Naive thymus-derived CD4-positive, alpha-beta T cell (primary cell): ENCODE measurements around the gene ACSS3. TPM values are rescaled to one million over a fixed set of nuclear protein-coding genes. Genes with fewer than 3 reads are reported as not detected.
"Not testable (repeated sequence)": the region's sequence is repeated elsewhere in the genome, so short reads cannot be mapped to it uniquely, and the experiment has no call there.

ENCODE experiments used
- ATAC-seq: fragments of 150-1000 bp; cut with Tn5 transposase; 2 replicates; pipeline ENCODE4 v1.10.0; 2021; ENCODE audit warnings: mild to moderate bottlenecking, moderate library complexity
- CTCF ChIA-PET: fragments of 350-600 bp; sonication (Branson Sonifier 250); formaldehyde crosslinking; loops from one replicate; lab custom pipeline; 2021; ENCODE audit warnings: antibody characterized with exemption; lab: Charles Lee
- POLR2A ChIA-PET: fragments of 350-600 bp; sonication (Branson Sonifier 250); formaldehyde crosslinking; loops from one replicate; lab custom pipeline; 2021; ENCODE audit warnings: antibody characterized with exemption, inconsistent platforms; lab: Charles Lee
- DNase-seq, 9 donors: peaks; one replicate each; pipeline versions ENCODE4 v3.0.0 to v3.0.0-alpha.2; 2020 to 2022; ENCODE audit warnings: mixed read lengths in 1 of 9
- H3K27ac ChIP-seq: one replicate; pipeline ENCODE4 v1.7.0; 2013; ENCODE audit warnings: mild to moderate bottlenecking, low read depth, low read length, moderate library complexity
- H3K27me3 ChIP-seq, 2 donors: one replicate each; pipeline ENCODE4 v1.7.0; 2013; ENCODE audit warnings: low read length in 2 of 2, mild to moderate bottlenecking in 2 of 2, moderate library complexity in 2 of 2; ENCODE audit not compliant: control insufficient read depth in 2 of 2, insufficient read depth in 2 of 2
- H3K36me3 ChIP-seq, 3 experiments: 1 replicate in 2 of 3; 2 replicates in 1 of 3; pipeline ENCODE4 v1.7.0; 2013; ENCODE audit warnings: low read length in 3 of 3, mild to moderate bottlenecking in 3 of 3, moderate library complexity in 1 of 3; ENCODE audit not compliant: insufficient read depth in 3 of 3, control insufficient read depth in 2 of 3
- H3K4me1 ChIP-seq, 2 donors: one replicate each; pipeline ENCODE4 v1.7.0; 2013; ENCODE audit warnings: low read length in 2 of 2, mild to moderate bottlenecking in 2 of 2, moderate library complexity in 1 of 2; ENCODE audit not compliant: control insufficient read depth in 2 of 2, insufficient read depth in 2 of 2
- H3K4me3 ChIP-seq: 2 replicates; pipeline ENCODE4 v1.7.0; 2013; ENCODE audit warnings: mild to moderate bottlenecking, low read length
- H3K9me3 ChIP-seq, 3 experiments: 1 replicate in 2 of 3; 2 replicates in 1 of 3; pipeline ENCODE4 v1.7.0; 2013; ENCODE audit warnings: low read length in 3 of 3; ENCODE audit not compliant: control insufficient read depth in 2 of 3
- H3K27ac Mint-ChIP-seq, 9 donors: one replicate each; pipeline ENCODE4 v1.8.0; 2020 to 2022; ENCODE audit warnings: mixed read lengths in 9 of 9, mild to moderate bottlenecking in 8 of 9, moderate library complexity in 5 of 9, inconsistent platforms in 2 of 9
- H3K27me3 Mint-ChIP-seq, 5 donors: one replicate each; pipeline ENCODE4 v1.8.0; 2021 to 2022; ENCODE audit warnings: mixed read lengths in 5 of 5, mild to moderate bottlenecking in 1 of 5
- H3K36me3 Mint-ChIP-seq, 5 donors: one replicate each; pipeline ENCODE4 v1.8.0; 2020 to 2022; ENCODE audit warnings: mixed read lengths in 5 of 5, mild to moderate bottlenecking in 3 of 5, inconsistent platforms in 1 of 5
- H3K4me1 Mint-ChIP-seq, 7 donors: one replicate each; pipeline ENCODE4 v1.8.0; 2020 to 2022; ENCODE audit warnings: mixed read lengths in 7 of 7, mild to moderate bottlenecking in 3 of 7, inconsistent platforms in 1 of 7
- H3K4me3 Mint-ChIP-seq, 10 donors: one replicate each; pipeline ENCODE4 v1.8.0; 2020 to 2022; ENCODE audit warnings: mild to moderate bottlenecking in 10 of 10, mixed read lengths in 10 of 10, moderate library complexity in 6 of 10, inconsistent platforms in 2 of 10
- H3K9me3 Mint-ChIP-seq, 11 donors: one replicate each; pipeline ENCODE4 v1.8.0; 2020 to 2022; ENCODE audit warnings: mixed read lengths in 11 of 11, mild to moderate bottlenecking in 4 of 11, inconsistent platforms in 1 of 11, moderate library complexity in 1 of 11
- intact Hi-C, 2 donors: fragments of 100-400 bp; cut with micrococcal nuclease; formaldehyde crosslinking; loops; one replicate each; pipeline ENCODE4 v1.15.1; 2023
- polyA plus RNA-seq, 2 donors: library from polyadenylated mRNA; unstranded; fragments of 300-500 nt; fragmentation: Illumina TruSeq; gene quantifications; one replicate each; pipeline ENCODE4 v1.2.3, GENCODE V29; 2021
- total RNA-seq, 6 experiments: library from RNA in 5 of 6; stranded (reverse) in 5 of 6; gene quantifications; 1 replicate in 5 of 6; 2 replicates in 1 of 6; pipeline ENCODE4 v1.2.3 and lab custom pipeline; 2021 to 2026

ACSS3 gene
- total and polyA plus RNA-seq, 7 experiments from 2014 or later, result 0.49 TPM; not detected in 6

DNA sequence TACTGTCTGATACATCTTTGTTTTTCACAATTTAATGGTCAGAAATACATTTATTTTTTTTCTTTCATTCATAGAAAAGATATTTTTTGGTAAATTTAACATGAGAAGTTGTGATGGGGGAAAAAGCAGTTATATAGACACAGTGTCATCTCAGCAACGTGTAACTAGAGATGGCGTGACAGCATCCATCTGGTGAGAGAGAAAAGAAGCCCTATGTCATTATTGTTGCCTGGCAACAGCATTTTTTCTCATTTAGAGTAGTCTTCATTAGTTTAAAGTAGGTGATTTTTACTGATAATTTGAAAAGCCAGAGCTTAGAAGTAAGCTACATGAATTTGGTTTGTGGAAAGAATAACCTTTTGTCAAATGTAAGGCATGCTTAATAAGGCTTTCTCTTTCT, 128.6 kb downstream of the ACSS3 start:
- H3K36me3 Mint-ChIP-seq, result no peaks in the 10 kb centered on the region
- Histone ChIP-seq H3K9me3 (no peaks in the 10 kb centered on the region), H3K36me3 (no peaks in the 10 kb centered on the region), H3K27ac (no peak overlapping the region), H3K4me3 (no peak overlapping the region), H3K4me1 (no peaks in the 10 kb centered on the region), H3K27me3 (no peaks in the 10 kb centered on the region)
- peaks cover 0 to 5% (median 0%) of the 10 kb centered on the region in 11 donors for H3K9me3 Mint-ChIP-seq
- no peaks in the 10 kb centered on the region for H3K27me3 Mint-ChIP-seq
- intact Hi-C loops, result no loop called here
- ATAC-seq, result no peak
- H3K4me3 Mint-ChIP-seq, result no peak overlapping the region
- H3K27ac Mint-ChIP-seq, result no peak overlapping the region
- ChIA-PET POLR2A (no interaction called here), CTCF (no interaction called here)
- no peak for DNase-seq
- no peaks in the 10 kb centered on the region for H3K4me1 Mint-ChIP-seq

DNA sequence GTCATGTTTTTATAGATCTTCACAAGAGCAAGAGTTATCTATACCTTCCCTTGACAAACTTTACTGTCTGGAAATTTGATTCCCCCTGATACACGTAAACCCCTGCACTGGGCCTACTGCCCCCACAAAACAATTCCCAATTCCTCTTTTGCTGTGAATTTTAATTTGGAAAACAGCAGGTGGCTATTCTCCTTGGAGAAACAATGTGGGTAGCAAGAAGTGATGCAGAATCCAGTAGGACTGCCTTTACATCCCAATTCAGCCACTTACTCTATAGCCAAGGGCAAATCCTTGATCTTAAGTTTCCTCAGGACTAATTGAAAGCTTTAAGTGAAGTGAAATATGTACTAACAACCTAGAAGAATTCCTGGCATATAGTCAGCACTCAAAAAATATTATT, 129.3 kb downstream of the ACSS3 start:
- no peaks in the 10 kb centered on the region for H3K4me1 ChIP-seq
- ATAC-seq (no peak), DNase-seq (no peak)
- ChIA-PET CTCF (no interaction called here), POLR2A (no interaction called here)
- no peak overlapping the region for H3K4me3 ChIP-seq
- Mint-ChIP-seq H3K36me3 (no peaks in the 10 kb centered on the region), H3K4me3 (no peak overlapping the region), H3K27ac (no peak overlapping the region), H3K9me3 (peaks cover 0 to 9% (median 0%) of the 10 kb centered on the region in 11 donors), H3K4me1 (no peaks in the 10 kb centered on the region), H3K27me3 (no peaks in the 10 kb centered on the region)
- H3K27ac ChIP-seq, result no peak overlapping the region
- intact Hi-C loops, result no loop called here
- H3K9me3 ChIP-seq, result no peaks in the 10 kb centered on the region
- no peaks in the 10 kb centered on the region for H3K27me3 ChIP-seq
- H3K36me3 ChIP-seq, result no peaks in the 10 kb centered on the region

GRCh38 chr12:81207664-81208063, 129.8 kb downstream of the ACSS3 start:
- Histone ChIP-seq H3K27ac (no peak overlapping the region), H3K27me3 (no peaks in the 10 kb centered on the region), H3K4me3 (no peak overlapping the region), H3K4me1 (no peaks in the 10 kb centered on the region), H3K36me3 (no peaks in the 10 kb centered on the region), H3K9me3 (no peaks in the 10 kb centered on the region)
- Mint-ChIP-seq H3K27me3 (no peaks in the 10 kb centered on the region), H3K27ac (no peak overlapping the region), H3K9me3 (peaks cover 0 to 14% (median 0%) of the 10 kb centered on the region in 11 donors), H3K4me3 (no peak overlapping the region), H3K36me3 (no peaks in the 10 kb centered on the region), H3K4me1 (no peaks in the 10 kb centered on the region)
- intact Hi-C loops, result no loop called here
- DNase-seq (no peak), ATAC-seq (no peak)
- CTCF ChIA-PET, result no interaction called here
- POLR2A ChIA-PET, result no interaction called here

GRCh38 chr12:81208187-81208911, 130.5 kb downstream of the ACSS3 start:
- POLR2A ChIA-PET, result no interaction called here

DNA sequence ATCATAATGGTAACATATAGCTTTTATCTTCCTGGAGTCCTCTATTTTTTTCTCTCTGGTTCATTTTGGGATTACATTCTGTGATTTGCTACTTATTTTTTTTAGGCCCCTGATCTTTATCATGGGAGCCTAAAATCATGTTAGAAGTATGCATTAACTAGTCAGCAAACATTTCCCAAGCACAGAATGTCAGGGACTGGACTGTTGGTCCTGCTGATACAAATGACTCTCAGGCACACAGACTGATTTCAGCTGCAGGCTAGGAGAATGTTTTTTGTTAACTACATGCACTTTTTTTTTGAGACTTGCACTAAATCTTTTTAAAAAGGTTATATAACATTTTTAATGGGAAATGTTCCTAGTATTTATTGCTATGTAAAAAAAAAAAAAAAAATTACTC, 131.1 kb downstream of the ACSS3 start:
- Histone ChIP-seq H3K27ac (no peak overlapping the region), H3K27me3 (no peaks in the 10 kb centered on the region), H3K4me3 (no peak overlapping the region), H3K4me1 (no peaks in the 10 kb centered on the region), H3K9me3 (no peaks in the 10 kb centered on the region), H3K36me3 (no peaks in the 10 kb centered on the region)
- H3K27me3 Mint-ChIP-seq, result no peaks in the 10 kb centered on the region
- H3K36me3 Mint-ChIP-seq, result no peaks in the 10 kb centered on the region
- ATAC-seq, result no peak
- CTCF ChIA-PET, result no interaction called here
- no peak overlapping the region for H3K27ac Mint-ChIP-seq
- intact Hi-C loops, result no loop called here
- no peak for DNase-seq
- H3K4me3 Mint-ChIP-seq, result no peak overlapping the region
- no peaks in the 10 kb centered on the region for H3K4me1 Mint-ChIP-seq
- POLR2A ChIA-PET, result no interaction called here
- peaks cover 0 to 18% (median 0%) of the 10 kb centered on the region in 11 donors for H3K9me3 Mint-ChIP-seq

More at GRCh38 chr12:81208187-81208911, 130.5 kb downstream of the ACSS3 start:
- Histone ChIP-seq H3K4me3 (no peak overlapping the region), H3K4me1 (no peaks in the 10 kb centered on the region), H3K27me3 (no peaks in the 10 kb centered on the region), H3K36me3 (no peaks in the 10 kb centered on the region), H3K9me3 (no peaks in the 10 kb centered on the region), H3K27ac (no peak overlapping the region)
- Mint-ChIP-seq H3K4me3 (no peak overlapping the region), H3K9me3 (peaks cover 0 to 18% (median 0%) of the 10 kb centered on the region in 11 donors), H3K36me3 (no peaks in the 10 kb centered on the region), H3K27ac (no peak overlapping the region), H3K27me3 (no peaks in the 10 kb centered on the region), H3K4me1 (no peaks in the 10 kb centered on the region)
- CTCF ChIA-PET, result no interaction called here
- intact Hi-C loops, result no loop called here
- no peak for ATAC-seq
- DNase-seq, result no peak

- H3K4me3 ChIP-seq, H3K4me1 ChIP-seq, H3K27ac Mint-ChIP-seq, H3K27me3 ChIP-seq, POLR2A ChIA-PET, DNase-seq, ATAC-seq, CTCF ChIA-PET, H3K4me1 Mint-ChIP-seq, H3K27ac ChIP-seq, H3K27me3 Mint-ChIP-seq, H3K36me3 ChIP-seq, H3K36me3 Mint-ChIP-seq, intact Hi-C loops, H3K4me3 Mint-ChIP-seq, H3K9me3 ChIP-seq: not testable (repeated sequence)
- peaks cover 0 to 18% (median 0%) of the 10 kb centered on the region in 11 donors for H3K9me3 Mint-ChIP-seq
Measured at GRCh38 chr12:81209772-81210225, 131.9 kb downstream of the ACSS3 start.

GRCh38 chr12:81211306-81211705, 133.4 kb downstream of the ACSS3 start:
- Histone ChIP-seq H3K4me3 (no peak overlapping the region), H3K9me3 (no peaks in the 10 kb centered on the region), H3K27ac (no peak overlapping the region), H3K4me1 (no peaks in the 10 kb centered on the region), H3K36me3 (no peaks in the 10 kb centered on the region), H3K27me3 (no peaks in the 10 kb centered on the region)
- no peak for DNase-seq
- Mint-ChIP-seq H3K9me3 (peaks cover 0 to 18% (median 0%) of the 10 kb centered on the region in 11 donors), H3K36me3 (no peaks in the 10 kb centered on the region), H3K27ac (no peak overlapping the region), H3K4me3 (no peak overlapping the region), H3K27me3 (no peaks in the 10 kb centered on the region), H3K4me1 (no peaks in the 10 kb centered on the region)
- intact Hi-C loops, result no loop called here
- POLR2A ChIA-PET, result no interaction called here
- CTCF ChIA-PET, result no interaction called here
- no peak for ATAC-seq
